Keratinocyte (primary cell): ENCODE results near the gene IFT172. TPM values are rescaled to one million over a fixed set of nuclear protein-coding genes. Genes with fewer than 3 reads are reported as not detected.

Source experiments
- DNase-seq: peaks from one replicate; pipeline ENCODE4 v3.0.0-alpha.2; 2011; ENCODE audit warnings: low read depth, missing footprints, low spot score
- FAIRE-seq: peaks from 2 replicates; lab custom pipeline; 2011; peaks lifted over from hg19 to GRCh38; lab: Jason Lieb, UNC
- H2AFZ ChIP-seq: 2 replicates; pipeline ENCODE4 v1.6.0; 2012; ENCODE audit warnings: low read length, control low read depth, inconsistent platforms; ENCODE audit not compliant: control insufficient read depth
- H3K27ac ChIP-seq: 2 replicates; pipeline ENCODE4 v1.5.1; 2011; ENCODE audit warnings: low read length; ENCODE audit not compliant: control insufficient read depth, insufficient read depth
- H3K27me3 ChIP-seq: 3 replicates; pipeline ENCODE4 v1.6.0; 2011; ENCODE audit warnings: low read length; ENCODE audit not compliant: control insufficient read depth, insufficient read depth; ENCODE audit errors: extremely low read depth
- H3K36me3 ChIP-seq, 2 experiments: 2 replicates in 1 of 2; 3 replicates in 1 of 2; pipeline ENCODE4 v1.5.1; 2011; ENCODE audit warnings: low read length in 2 of 2, mild to moderate bottlenecking in 1 of 2; ENCODE audit not compliant: control insufficient read depth in 2 of 2, insufficient read depth in 2 of 2; ENCODE audit errors: extremely low read depth in 1 of 2
- H3K4me1 ChIP-seq: 3 replicates; pipeline ENCODE4 v1.5.1; 2011; ENCODE audit warnings: low read length; ENCODE audit not compliant: control insufficient read depth, insufficient read depth; ENCODE audit errors: extremely low read depth
- H3K4me2 ChIP-seq: 3 replicates; pipeline ENCODE4 v1.6.0; 2011; ENCODE audit warnings: low read depth, low read length; ENCODE audit not compliant: control insufficient read depth, insufficient read depth; ENCODE audit errors: extremely low read depth
- H3K4me3 ChIP-seq, 3 experiments: fragments of 200-600 bp in 1 of 3; sonication (generic) in 1 of 3; 2 replicates in 2 of 3; 3 replicates in 1 of 3; pipeline ENCODE4 v1.5.1; 2011 to 2016; ENCODE audit warnings: low read length in 3 of 3, mild to moderate bottlenecking in 3 of 3, control low read depth in 2 of 3, inconsistent platforms in 1 of 3, low read depth in 1 of 3, mixed read lengths in 1 of 3, mixed run types in 1 of 3, moderate library complexity in 1 of 3; ENCODE audit not compliant: control insufficient read depth in 2 of 3, insufficient read depth in 2 of 3; ENCODE audit errors: extremely low read depth in 1 of 3
- H3K79me2 ChIP-seq: 2 replicates; pipeline ENCODE4 v1.6.0; 2012; ENCODE audit warnings: low read length; ENCODE audit not compliant: control insufficient read depth, insufficient read depth
- H3K9ac ChIP-seq: 3 replicates; pipeline ENCODE4 v1.6.0; 2011; ENCODE audit warnings: low read length; ENCODE audit not compliant: control insufficient read depth, insufficient read depth; ENCODE audit errors: extremely low read depth
- H3K9me1 ChIP-seq: 3 replicates; pipeline ENCODE4 v1.6.0; 2011; ENCODE audit warnings: low read length; ENCODE audit not compliant: control insufficient read depth, insufficient read depth; ENCODE audit errors: extremely low read depth
- H3K9me3 ChIP-seq: 2 replicates; pipeline ENCODE4 v1.5.1; 2012; ENCODE audit warnings: low read depth, low read length; ENCODE audit not compliant: control insufficient read depth
- H4K20me1 ChIP-seq: 3 replicates; pipeline ENCODE4 v1.6.0; 2011; ENCODE audit warnings: low read length; ENCODE audit not compliant: control insufficient read depth, insufficient read depth; ENCODE audit errors: extremely low read depth
- CTCF ChIP-seq, 3 experiments: IDR thresholded peaks in 1 of 3; conservative IDR thresholded peaks in 1 of 3; optimal IDR thresholded peaks in 1 of 3; 2 replicates in 2 of 3; 3 replicates in 1 of 3; pipeline versions ENCODE3 to v1.5.1; 2011; ENCODE audit warnings: low read length in 3 of 3, mild to moderate bottlenecking in 3 of 3, moderate library complexity in 2 of 3, control low read depth in 1 of 3, inconsistent platforms in 1 of 3; ENCODE audit not compliant: insufficient read depth in 2 of 3; ENCODE audit errors: extremely low read depth in 1 of 3
- EZH2 ChIP-seq: IDR thresholded peaks from one replicate; pipeline ENCODE4 v1.6.1; 2012; ENCODE audit warnings: inconsistent platforms, mild to moderate bottlenecking, low read length, moderate library complexity
- dilution Hi-C: fragments of 300-500 bp; cut with MboI; formaldehyde crosslinking; loops from one replicate; pipeline ENCODE4 v1.7.0; 2020; ENCODE audit warnings: low sequenced_read_pairs; ENCODE audit not compliant: extremely low pct_ligation_motif_present
- polyA plus RNA-seq, 5 experiments: library from polyadenylated mRNA; depleted of rRNA in 3 of 5; stranded (reverse) in 3 of 5; stranded (forward) in 1 of 5; unstranded in 1 of 5; fragments of >200 nt; gene quantifications; 1 replicate in 1 of 5; 2 replicates in 3 of 5; 3 replicates in 1 of 5; pipeline versions ENCODE4 v1.2.1 to v1.2.3, GENCODE V29; 2011 to 2012; ENCODE audit warnings: missing spikeins in 2 of 5, low read depth in 1 of 5, low replicate concordance in 1 of 5

The IFT172 gene
- polyA plus RNA-seq, 1 donor (not counting 4 experiments of a cell fraction or from before 2014, with no cell fraction given) = 12.7 TPM

GRCh38 chr2:27518113-27518781 is 28.7 kb upstream of the IFT172 start:
- no peaks in the 10 kb centered on the region for H3K36me3 ChIP-seq
- no peak overlapping the region for H3K9ac ChIP-seq
- FAIRE-seq (no peak), DNase-seq (no peak)
- no peaks in the 10 kb centered on the region for H3K9me1 ChIP-seq
- no peaks in the 10 kb centered on the region for H3K9me3 ChIP-seq
- dilution Hi-C loops = no loop called here
- no peak for TF ChIP-seq EZH2
- TF ChIP-seq CTCF (optimal IDR thresholded peaks at IDR 0.05 in 1 of 3, IDR thresholded peaks at IDR 0.05 in 1 of 3, conservative IDR thresholded peaks at IDR 0.05 in 1 of 3; ENCODE audit: extremely low read depth in 1 of 3, insufficient read depth in 2 of 3, low read length in 3 of 3) = no peak
- no peaks in the 10 kb centered on the region for H3K27me3 ChIP-seq
- H3K4me2 ChIP-seq = no peak overlapping the region
- no peak overlapping the region for H3K27ac ChIP-seq
- no peaks in the 10 kb centered on the region for H4K20me1 ChIP-seq
- no peaks in the 10 kb centered on the region for H3K79me2 ChIP-seq
- H3K4me1 ChIP-seq = no peaks in the 10 kb centered on the region
- H2AFZ ChIP-seq = no peak overlapping the region
- no peak overlapping the region for H3K4me3 ChIP-seq

DNA sequence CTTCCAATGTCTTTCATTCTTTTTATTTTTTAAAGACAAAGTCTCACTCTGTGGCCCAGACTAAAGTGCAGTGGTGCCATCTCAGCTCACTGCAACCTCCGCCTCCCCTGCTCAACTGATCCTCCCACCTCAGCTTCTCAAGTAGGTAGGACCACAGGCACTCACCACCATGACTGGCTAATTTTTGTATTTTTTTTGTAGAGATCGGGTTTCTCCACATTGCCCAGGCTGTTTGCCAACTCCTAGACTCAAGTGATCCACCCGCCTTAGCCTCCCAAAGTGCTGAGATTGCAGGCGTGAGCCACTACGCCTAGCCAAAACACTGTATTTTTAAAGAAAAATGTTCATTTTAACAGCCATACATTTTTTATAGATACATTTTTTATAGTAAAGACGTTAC is 19.8 kb upstream of the IFT172 start:
- DNase-seq = no peak
- TF ChIP-seq EZH2 (no peak), CTCF (optimal IDR thresholded peaks at IDR 0.05 in 1 of 3, IDR thresholded peaks at IDR 0.05 in 1 of 3, conservative IDR thresholded peaks at IDR 0.05 in 1 of 3; ENCODE audit: extremely low read depth in 1 of 3, insufficient read depth in 2 of 3, low read length in 3 of 3) (no peak)

More for the DNA sequence above, 19.8 kb upstream of the IFT172 start:
- Histone ChIP-seq H3K9me3 (no peaks in the 10 kb centered on the region), H4K20me1 (no peaks in the 10 kb centered on the region), H3K9ac (no peak overlapping the region), H3K27ac (no peak overlapping the region), H3K4me1 (no peaks in the 10 kb centered on the region), H2AFZ (no peak overlapping the region), H3K79me2 (no peaks in the 10 kb centered on the region), H3K27me3 (no peaks in the 10 kb centered on the region), H3K4me3 (no peak overlapping the region), H3K4me2 (no peak overlapping the region), H3K9me1 (no peaks in the 10 kb centered on the region), H3K36me3 (no peaks in the 10 kb centered on the region)
- FAIRE-seq = no peak
- dilution Hi-C loops = no loop called here
